Activated T-helper 9 cell treated with anti-CD3 and anti-CD28 coated beads, Interleukin-2, amount 50 U/mL, for 16 hours (primary cell): ENCODE data around the gene USE1.

Source experiments
- DNase-seq: peaks from one replicate; pipeline ENCODE4 v3.0.0-alpha.2; 2020; ENCODE audit warnings: low read depth

The USE1 gene

DNA sequence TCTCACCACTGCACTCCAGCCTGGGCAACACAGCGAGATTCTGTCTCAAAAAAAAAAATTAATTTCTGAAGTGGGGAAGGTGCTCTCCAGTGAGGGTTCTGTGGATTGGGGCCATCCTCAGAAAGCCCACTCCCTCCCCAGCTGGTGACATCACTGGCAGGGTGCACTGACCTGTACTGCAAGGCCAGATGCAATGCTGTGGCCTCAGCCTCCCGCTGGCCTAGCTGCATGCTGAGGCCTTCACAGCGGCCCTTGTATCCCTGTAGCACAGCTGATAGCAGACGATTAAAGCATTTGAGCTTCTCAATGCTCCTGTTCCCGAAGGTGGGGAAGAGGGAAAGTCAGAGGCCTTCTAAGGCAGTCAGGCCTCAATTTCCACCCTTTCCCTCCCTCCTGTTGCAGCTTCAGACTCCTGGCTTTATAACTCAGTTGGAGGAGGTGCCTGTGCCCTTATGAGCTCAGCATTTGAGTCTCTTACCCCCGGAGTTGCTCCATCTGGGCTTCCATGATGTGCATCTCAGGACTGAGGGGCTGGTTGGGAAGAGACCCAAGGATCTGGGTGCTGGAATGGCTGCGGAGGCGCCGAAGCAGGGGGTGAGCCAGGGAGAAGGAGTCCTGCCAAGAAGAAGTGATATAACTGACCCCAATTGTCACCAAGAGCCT lies 44.1 kb downstream of the USE1 start:
- no peak for DNase-seq

GRCh38 chr19:17259934-17260333 lies 44.8 kb downstream of the USE1 start:
- no peak for DNase-seq

GRCh38 chr19:17260842-17261325 lies 45.7 kb downstream of the USE1 start:
- DNase-seq: peak; percentile 87

- no peak for DNase-seq
Observed at GRCh38 chr19:17262557-17262956, 47.4 kb downstream of the USE1 start.

GRCh38 chr19:17263712-17264640 lies 48.8 kb downstream of the USE1 start:
- no peak for DNase-seq

GRCh38 chr19:17264641-17264979 lies 49.5 kb downstream of the USE1 start, which contains the start of gene USHBP1:
Gene USHBP1, minus strand, starts transcription at chr19:17264745. Its CDS starts 446 bp downstream, at chr19:17264299.
- DNase-seq: no peak

- no peak for DNase-seq
Observed at GRCh38 chr19:17266026-17266425, 50.9 kb downstream of the USE1 start.

DNA sequence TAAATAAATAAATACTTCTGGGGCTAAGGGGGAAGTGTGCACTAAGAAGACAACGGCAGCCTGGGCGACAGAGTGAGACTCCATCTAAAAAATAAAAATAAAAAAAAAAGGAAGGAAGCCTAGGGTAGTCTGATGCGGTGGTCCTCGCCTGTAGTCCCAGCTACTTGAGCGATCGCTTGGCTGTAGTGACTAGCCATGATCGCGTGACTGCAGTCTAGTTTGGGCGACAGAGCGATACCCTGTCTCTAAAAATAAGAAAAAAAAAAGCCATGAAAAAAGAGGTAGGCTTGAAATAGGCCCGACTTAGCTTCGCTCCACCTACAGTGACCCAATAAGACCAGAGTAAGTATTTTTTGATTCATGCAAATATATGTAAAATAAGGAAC lies 51.4 kb downstream of the USE1 start:
- no peak for DNase-seq

DNA sequence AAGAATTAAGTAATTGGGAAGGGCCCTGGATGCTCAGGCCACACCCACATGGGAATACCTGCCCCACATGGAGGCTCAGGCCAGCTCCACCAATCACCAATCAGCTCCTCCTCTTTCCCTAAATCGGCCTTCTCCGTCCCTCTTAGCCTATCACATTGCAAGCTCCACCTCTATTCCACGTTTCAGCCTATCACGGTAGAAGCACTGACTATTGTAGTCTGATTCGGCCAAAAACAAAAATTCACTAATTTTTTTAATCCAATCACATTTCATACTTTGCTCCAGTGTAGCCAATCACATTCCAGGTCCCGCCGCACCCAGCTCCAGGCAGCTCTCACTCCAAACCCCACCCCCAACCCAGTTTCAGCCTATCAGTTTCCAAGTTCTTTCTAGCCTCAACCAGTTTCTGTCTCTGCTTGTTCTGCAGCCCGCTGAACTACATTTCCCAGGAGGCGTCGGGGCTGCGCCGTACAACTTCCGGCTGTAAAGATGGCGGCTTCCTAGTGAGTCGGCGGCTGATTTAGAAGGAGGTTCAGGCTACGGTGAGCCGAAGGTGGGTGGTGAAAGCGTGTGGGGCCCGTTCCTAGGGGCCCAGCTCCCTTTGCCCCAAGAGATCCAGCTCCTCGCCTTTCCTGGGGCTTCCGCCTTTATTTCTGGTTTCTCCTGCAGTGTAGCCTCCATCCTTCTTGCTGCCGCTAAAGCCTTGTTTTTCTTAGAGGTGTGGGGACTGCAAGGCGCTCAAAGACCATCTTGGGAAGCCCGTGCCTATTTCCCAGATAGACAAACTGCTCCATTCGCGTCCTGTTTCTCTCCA lies 52.0 kb downstream of the USE1 start, which contains the start of gene BABAM1:
TSS of gene BABAM1 (plus strand) at position 469 of the 814 bp plus-strand sequence. CDS start 1,364 bp downstream, outside the sequence.
- peak; percentile 89 for DNase-seq

GRCh38 chr19:17268754-17269153 lies 53.6 kb downstream of the USE1 start:
- DNase-seq: no peak
